ENCODE results near the gene BRD3.

The BRD3 gene

GRCh38 chr9:134011401-134011800 lies 56.4 kb downstream of the BRD3 start:
- H3K9me3 ChIP-seq (ENCODE audit: severe bottlenecking): no peaks in the 10 kb centered on the region
- ATAC-seq (ENCODE audit: low read depth): no peak
- H3K4me1 ChIP-seq (ENCODE audit: insufficient read depth, poor library complexity, severe bottlenecking): no peaks in the 10 kb centered on the region
- DNase-seq (ENCODE audit: low spot score): no peak
- no peaks in the 10 kb centered on the region for H3K27me3 ChIP-seq (ENCODE audit: insufficient read depth, poor library complexity, severe bottlenecking)
- H3K27ac ChIP-seq (ENCODE audit: poor library complexity, severe bottlenecking): no peak overlapping the region
- H3K4me3 ChIP-seq (ENCODE audit: severe bottlenecking): no peak overlapping the region
- no peak for TF ChIP-seq CTCF (IDR thresholded peaks at IDR 0.05; ENCODE audit: poor library complexity, severe bottlenecking)
- no peaks in the 10 kb centered on the region for H3K36me3 ChIP-seq (ENCODE audit: low read depth)

- no peak for TF ChIP-seq CTCF (IDR thresholded peaks at IDR 0.05; ENCODE audit: poor library complexity, severe bottlenecking)
- Histone ChIP-seq H3K4me3 (ENCODE audit: severe bottlenecking) (no peak overlapping the region), H3K27me3 (ENCODE audit: insufficient read depth, poor library complexity, severe bottlenecking) (no peaks in the 10 kb centered on the region), H3K9me3 (ENCODE audit: severe bottlenecking) (no peaks in the 10 kb centered on the region), H3K36me3 (ENCODE audit: low read depth) (no peaks in the 10 kb centered on the region), H3K27ac (ENCODE audit: poor library complexity, severe bottlenecking) (no peak overlapping the region), H3K4me1 (ENCODE audit: insufficient read depth, poor library complexity, severe bottlenecking) (no peaks in the 10 kb centered on the region)
- ATAC-seq (ENCODE audit: low read depth) (no peak), DNase-seq (ENCODE audit: low spot score) (peak; percentile 29)
Measured at GRCh38 chr9:134010310-134011173, 57.3 kb downstream of the BRD3 start.

GRCh38 chr9:134007571-134007970 lies 60.3 kb downstream of the BRD3 start:
- Histone ChIP-seq H3K27me3 (ENCODE audit: insufficient read depth, poor library complexity, severe bottlenecking) (no peaks in the 10 kb centered on the region), H3K9me3 (ENCODE audit: severe bottlenecking) (no peaks in the 10 kb centered on the region), H3K27ac (ENCODE audit: poor library complexity, severe bottlenecking) (no peak overlapping the region), H3K36me3 (ENCODE audit: low read depth) (no peaks in the 10 kb centered on the region), H3K4me1 (ENCODE audit: insufficient read depth, poor library complexity, severe bottlenecking) (no peaks in the 10 kb centered on the region), H3K4me3 (ENCODE audit: severe bottlenecking) (no peak overlapping the region)
- ATAC-seq (ENCODE audit: low read depth): no peak
- no peak for DNase-seq (ENCODE audit: low spot score)
- TF ChIP-seq CTCF (IDR thresholded peaks at IDR 0.05; ENCODE audit: poor library complexity, severe bottlenecking): no peak

- Histone ChIP-seq H3K9me3 (ENCODE audit: severe bottlenecking) (no peaks in the 10 kb centered on the region), H3K36me3 (ENCODE audit: low read depth) (no peaks in the 10 kb centered on the region), H3K4me3 (ENCODE audit: severe bottlenecking) (no peak overlapping the region), H3K27ac (ENCODE audit: poor library complexity, severe bottlenecking) (no peak overlapping the region), H3K4me1 (ENCODE audit: insufficient read depth, poor library complexity, severe bottlenecking) (no peaks in the 10 kb centered on the region), H3K27me3 (ENCODE audit: insufficient read depth, poor library complexity, severe bottlenecking) (no peaks in the 10 kb centered on the region)
- no peak for TF ChIP-seq CTCF (IDR thresholded peaks at IDR 0.05; ENCODE audit: poor library complexity, severe bottlenecking)
- no peak for DNase-seq (ENCODE audit: low spot score)
- ATAC-seq (ENCODE audit: low read depth): no peak
Measured at GRCh38 chr9:134007150-134007549, 60.7 kb downstream of the BRD3 start.

GRCh38 chr9:134005381-134005780 lies 62.4 kb downstream of the BRD3 start:
- Histone ChIP-seq H3K4me1 (ENCODE audit: insufficient read depth, poor library complexity, severe bottlenecking) (no peaks in the 10 kb centered on the region), H3K4me3 (ENCODE audit: severe bottlenecking) (no peak overlapping the region), H3K27me3 (ENCODE audit: insufficient read depth, poor library complexity, severe bottlenecking) (no peaks in the 10 kb centered on the region), H3K27ac (ENCODE audit: poor library complexity, severe bottlenecking) (no peak overlapping the region), H3K36me3 (ENCODE audit: low read depth) (no peaks in the 10 kb centered on the region), H3K9me3 (ENCODE audit: severe bottlenecking) (no peaks in the 10 kb centered on the region)
- ATAC-seq (ENCODE audit: low read depth): no peak
- no peak for TF ChIP-seq CTCF (IDR thresholded peaks at IDR 0.05; ENCODE audit: poor library complexity, severe bottlenecking)
- DNase-seq (ENCODE audit: low spot score): no peak
